ENCODE measurements around the gene ANKS1B.

- no peak for TF ChIP-seq SP1 (IDR thresholded peaks at IDR 0.05)
- no peak for TF ChIP-seq RAD21 (IDR thresholded peaks at IDR 0.05)
- no peak for TF ChIP-seq REST (IDR thresholded peaks at IDR 0.05)
- TF ChIP-seq CTCF (IDR thresholded peaks at IDR 0.05; ENCODE audit: low read depth, low read length, missing input control): no peak
- no peak for TF ChIP-seq MAX (IDR thresholded peaks at IDR 0.05)
- TF ChIP-seq TAF1 (conservative IDR thresholded peaks at IDR 0.05): no peak
- TF ChIP-seq JUND (IDR thresholded peaks at IDR 0.05): no peak
- TF ChIP-seq RXRA (IDR thresholded peaks at IDR 0.05): no peak
- TF ChIP-seq FOXA2 (IDR thresholded peaks at IDR 0.05): no peak
- TF ChIP-seq HNF4G (IDR thresholded peaks at IDR 0.05): no peak
- no peak for TF ChIP-seq YY1 (IDR thresholded peaks at IDR 0.05)
Observed at GRCh38 chr12:99002156-99002555, 982.6 kb downstream of the ANKS1B start.
